HCT116 (cell line): ENCODE data around the gene CRB1. TPM values are rescaled to one million over a fixed set of nuclear protein-coding genes. Genes with fewer than 3 reads are reported as not detected.

Experiments
- ATAC-seq: fragments of 200-7000 bp; cut with Tn5 transposase; 2 replicates; pipeline ENCODE4 v1.9.1; 2020; ENCODE audit warnings: mild to moderate bottlenecking, moderate library complexity
- BruUV-seq: library from RNA; stranded (reverse); fragments of 400-500 nt; replicated peaks from 2 replicates; lab custom pipeline; 2021; lab: Mats Ljungman, UMichigan
- CTCF ChIA-PET: fragments of 300-600 bp; sonication (Branson Sonifier 250); formaldehyde crosslinking; loops from one replicate; lab custom pipeline; 2021; ENCODE audit warnings: antibody characterized with exemption; lab: Charles Lee
- POLR2A ChIA-PET: fragments of 300-600, 350-600 bp; sonication (Branson Sonifier 250); formaldehyde crosslinking; loops from one replicate; lab custom pipeline; 2021; ENCODE audit warnings: antibody characterized with exemption; lab: Charles Lee
- RAD21 ChIA-PET, 2 experiments: fragments of 300-600 bp; sonication (Branson Sonifier 250); formaldehyde crosslinking; loops; one replicate each; lab custom pipeline; 2023; ENCODE audit warnings: low total read pairs in 2 of 2; ENCODE audit not compliant: uncharacterized antibody in 2 of 2, unreplicated experiment in 2 of 2, low non-redundant PET in 1 of 2; lab: Charles Lee
- DNase-seq: peaks from one replicate; pipeline ENCODE4 v3.0.0-alpha.2; 2010; ENCODE audit warnings: low read depth, low spot score
- H2AFZ ChIP-seq: fragments of 200-600 bp; shearing (Covaris generic), sonication (generic); 2 replicates; pipeline ENCODE4 v1.6.1; 2017; ENCODE audit warnings: low read depth, mixed run types, mixed read lengths, antibody characterized with exemption, low read length; ENCODE audit not compliant: poor library complexity, severe bottlenecking
- H3K27ac ChIP-seq: 2 replicates; pipeline ENCODE4 v1.5.1; 2012; ENCODE audit warnings: low read depth, low read length
- H3K27me3 ChIP-seq: fragments of 200-600 bp; sonication (generic); 2 replicates; pipeline ENCODE4 v1.6.1; 2016; ENCODE audit warnings: mixed run types, low read length, mixed read lengths; ENCODE audit not compliant: insufficient read depth
- H3K36me3 ChIP-seq, 2 experiments: fragments of 200-500 bp in 1 of 2; fragments of 200-600 bp in 1 of 2; sonication (Bioruptor generic) in 1 of 2; sonication (generic) in 1 of 2; 2 replicates each; pipeline versions ENCODE4 v1.5.1 to v1.6.1; 2014 to 2016; ENCODE audit warnings: low read length in 2 of 2, inconsistent platforms in 1 of 2, mixed read lengths in 1 of 2, mixed run types in 1 of 2; ENCODE audit not compliant: insufficient read depth in 2 of 2, control insufficient read depth in 1 of 2
- H3K4me1 ChIP-seq, 2 experiments: fragments of 200-600 bp in 1 of 2; sonication (generic) in 1 of 2; 2 replicates each; pipeline versions ENCODE4 v1.5.1 to v1.6.1; 2012 to 2017; ENCODE audit warnings: low read length in 2 of 2, inconsistent platforms in 1 of 2, mild to moderate bottlenecking in 1 of 2, mixed read lengths in 1 of 2, mixed run types in 1 of 2, moderate library complexity in 1 of 2; ENCODE audit not compliant: insufficient read depth in 2 of 2, control insufficient read depth in 1 of 2
- H3K4me2 ChIP-seq: fragments of 200-600 bp; sonication (generic); 2 replicates; pipeline ENCODE4 v1.6.1; 2017; ENCODE audit warnings: mixed run types, low read length, mixed read lengths
- H3K4me3 ChIP-seq, 2 experiments: fragments of 200-600 bp in 1 of 2; sonication (generic) in 1 of 2; replicated peaks in 1 of 2; 2 replicates each; pipeline ENCODE4 v1.5.1; 2011 to 2016; ENCODE audit warnings: low read length in 2 of 2, control low read depth in 1 of 2, low read depth in 1 of 2, mild to moderate bottlenecking in 1 of 2, mixed read lengths in 1 of 2, mixed run types in 1 of 2
- H3K79me2 ChIP-seq: fragments of 200-600 bp; sonication (generic); 2 replicates; pipeline ENCODE4 v1.6.1; 2017; ENCODE audit warnings: mild to moderate bottlenecking, mixed run types, low read length, moderate library complexity, mixed read lengths; ENCODE audit not compliant: insufficient read depth
- H3K9ac ChIP-seq: fragments of 200-600 bp; sonication (generic); 2 replicates; pipeline ENCODE4 v1.6.1; 2016; ENCODE audit warnings: low read length, mixed read lengths
- H3K9me2 ChIP-seq: fragments of 200-600 bp; sonication (generic), shearing (Covaris generic); 2 replicates; pipeline ENCODE4 v1.6.1; 2017; ENCODE audit warnings: mixed run types, mild to moderate bottlenecking, moderate library complexity; ENCODE audit not compliant: insufficient read depth
- H3K9me3 ChIP-seq, 2 experiments: fragments of 200-500 bp in 1 of 2; fragments of 200-600 bp in 1 of 2; sonication (Bioruptor generic) in 1 of 2; sonication (generic) in 1 of 2; 2 replicates each; pipeline ENCODE4 v1.6.1; 2014 to 2017; ENCODE audit warnings: low read length in 2 of 2, mixed read lengths in 2 of 2, inconsistent platforms in 1 of 2, low read depth in 1 of 2, mild to moderate bottlenecking in 1 of 2, mixed run types in 1 of 2, moderate library complexity in 1 of 2; ENCODE audit not compliant: control insufficient read depth in 1 of 2, insufficient read depth in 1 of 2
- H4K20me1 ChIP-seq: fragments of 200-600 bp; sonication (generic), shearing (Covaris generic); 2 replicates; pipeline ENCODE4 v1.6.1; 2017; ENCODE audit warnings: mixed run types, mild to moderate bottlenecking, moderate library complexity; ENCODE audit not compliant: insufficient read depth
- ELF1 ChIP-seq: IDR thresholded peaks from 2 replicates; pipeline ENCODE4 v1.6.1; 2012; ENCODE audit warnings: low read depth, borderline replicate concordance
- FOSL1 ChIP-seq: IDR thresholded peaks from 2 replicates; pipeline ENCODE4 v1.6.1; 2012; ENCODE audit warnings: low read depth
- JUND ChIP-seq: IDR thresholded peaks from 2 replicates; pipeline ENCODE4 v1.6.1; 2012
- POLR2A ChIP-seq: IDR thresholded peaks from 2 replicates; pipeline ENCODE4 v1.7.0; 2011; ENCODE audit warnings: borderline replicate concordance; ENCODE audit not compliant: insufficient read depth, insufficient read length; ENCODE audit errors: extremely low read depth
- POLR2AphosphoS5 ChIP-seq: IDR thresholded peaks from 2 replicates; pipeline ENCODE4 v1.6.1; 2011; ENCODE audit warnings: mild to moderate bottlenecking, low read depth, low read length, moderate library complexity
- SIN3A ChIP-seq: IDR thresholded peaks from 2 replicates; pipeline ENCODE4 v1.6.1; 2012; ENCODE audit warnings: low read depth
- ZFX ChIP-seq: fragments of 450-650 bp; IDR thresholded peaks from 2 replicates; pipeline ENCODE4 v1.6.1; 2017
- ZNF274 ChIP-seq: fragments of 200-500 bp; sonication (Bioruptor generic); IDR thresholded peaks from 2 replicates; pipeline ENCODE4 v1.6.1; 2014; ENCODE audit warnings: mild to moderate bottlenecking, low read depth, low read length, inconsistent platforms
- intact Hi-C: fragments of 100-400 bp; cut with micrococcal nuclease; formaldehyde crosslinking; loops from 2 replicates; pipeline ENCODE4 v1.10.0; 2022
- total RNA-seq: library from RNA; stranded (reverse); gene quantifications from one replicate; pipeline ENCODE4 v1.2.1, GENCODE V29; 2021; ENCODE audit not compliant: unreplicated experiment
- TF ChIP-seq, protein P1 (sequence below), 3 experiments: fragments of 200-600 bp in 1 of 3; sonication (generic) in 1 of 3; IDR thresholded peaks in 2 of 3; conservative IDR thresholded peaks in 1 of 3; 2 replicates each; pipeline ENCODE4 v1.5.1; 2012 to 2017; ENCODE audit warnings: low read depth in 2 of 3, low read length in 2 of 3, antibody characterized with exemption in 1 of 3, borderline replicate concordance in 1 of 3, control low read depth in 1 of 3, mild to moderate bottlenecking in 1 of 3, mixed read lengths in 1 of 3, mixed run types in 1 of 3, moderate library complexity in 1 of 3; ENCODE audit not compliant: insufficient read depth in 1 of 3

Gene CRB1
- total RNA-seq, 1 experiment from 2014 or later: 0.07 TPM

DNA sequence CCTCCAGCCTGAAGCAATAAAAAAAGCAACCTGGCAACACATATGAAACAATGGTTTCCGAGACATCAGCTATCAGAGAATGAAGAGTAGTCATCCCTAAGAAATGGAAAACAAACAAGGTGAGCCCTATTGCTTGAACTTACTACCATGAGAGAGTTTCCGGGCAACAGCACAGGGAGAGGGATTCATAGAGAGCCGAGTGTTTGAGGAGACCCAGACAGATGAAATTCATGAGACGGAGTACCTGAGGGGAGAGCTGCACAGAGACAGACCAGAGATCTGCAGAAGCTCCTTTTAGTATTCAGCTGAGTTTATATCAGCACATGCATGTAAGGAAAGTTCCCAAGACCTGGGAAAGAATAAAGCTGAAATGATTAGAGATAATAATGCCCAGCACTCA, 19.8 kb downstream of the CRB1 start:
- Histone ChIP-seq H3K9me3 (no peaks in the 10 kb centered on the region), H3K4me3 (no peak overlapping the region), H3K27ac (no peak overlapping the region), H3K27me3 (no peaks in the 10 kb centered on the region), H3K9me2 (no peaks in the 10 kb centered on the region), H3K79me2 (no peaks in the 10 kb centered on the region), H3K4me1 (no peaks in the 10 kb centered on the region), H2AFZ (no peak overlapping the region), H3K9ac (no peak overlapping the region), H3K36me3 (no peaks in the 10 kb centered on the region), H4K20me1 (no peaks in the 10 kb centered on the region), H3K4me2 (no peak overlapping the region)
- intact Hi-C loops: no loop called here
- ChIA-PET POLR2A (no interaction called here), CTCF (no interaction called here), RAD21 (no interaction called here)
- DNase-seq (no peak), ATAC-seq (no peak)
- BruUV-seq: no TSS peak
- TF ChIP-seq ELF1: no peak

DNA sequence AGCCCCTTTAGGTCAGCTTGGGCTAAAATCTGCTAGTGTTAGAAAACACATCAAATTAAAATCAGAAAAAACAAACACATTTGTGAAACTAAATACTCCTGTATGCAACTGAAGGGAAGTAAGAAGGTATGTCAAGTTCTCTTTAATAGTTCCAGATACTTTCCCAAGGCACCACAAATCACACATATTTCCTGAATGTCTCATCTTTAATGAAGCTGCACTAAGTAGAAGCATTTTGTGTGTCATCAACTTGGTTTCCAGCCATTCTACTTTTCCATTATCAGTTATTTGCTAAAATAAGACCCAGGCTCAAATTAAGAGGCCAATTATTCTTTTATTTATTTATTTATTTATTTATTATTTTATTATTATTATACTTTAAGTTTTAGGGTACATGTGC, 34.7 kb downstream of the CRB1 start:
- Histone ChIP-seq H3K4me3 (no peak overlapping the region), H3K9me3 (no peaks in the 10 kb centered on the region), H3K79me2 (no peaks in the 10 kb centered on the region), H3K27ac (no peak overlapping the region), H3K27me3 (no peaks in the 10 kb centered on the region), H3K9me2 (no peaks in the 10 kb centered on the region), H3K9ac (no peak overlapping the region), H3K4me2 (no peak overlapping the region), H4K20me1 (no peaks in the 10 kb centered on the region), H2AFZ (no peak overlapping the region), H3K4me1 (no peaks in the 10 kb centered on the region), H3K36me3 (no peaks in the 10 kb centered on the region)
- ChIA-PET CTCF (no interaction called here), POLR2A (no interaction called here), RAD21 (no interaction called here)
- BruUV-seq: no TSS peak
- no peak for TF ChIP-seq ZFX
- TF ChIP-seq FOSL1: no peak
- TF ChIP-seq POLR2A: no peak
- no peak for TF ChIP-seq JUND
- TF ChIP-seq ZNF274: no peak
- no peak for TF ChIP-seq ELF1
- no peak for TF ChIP-seq SIN3A
- TF ChIP-seq, protein P1, sequence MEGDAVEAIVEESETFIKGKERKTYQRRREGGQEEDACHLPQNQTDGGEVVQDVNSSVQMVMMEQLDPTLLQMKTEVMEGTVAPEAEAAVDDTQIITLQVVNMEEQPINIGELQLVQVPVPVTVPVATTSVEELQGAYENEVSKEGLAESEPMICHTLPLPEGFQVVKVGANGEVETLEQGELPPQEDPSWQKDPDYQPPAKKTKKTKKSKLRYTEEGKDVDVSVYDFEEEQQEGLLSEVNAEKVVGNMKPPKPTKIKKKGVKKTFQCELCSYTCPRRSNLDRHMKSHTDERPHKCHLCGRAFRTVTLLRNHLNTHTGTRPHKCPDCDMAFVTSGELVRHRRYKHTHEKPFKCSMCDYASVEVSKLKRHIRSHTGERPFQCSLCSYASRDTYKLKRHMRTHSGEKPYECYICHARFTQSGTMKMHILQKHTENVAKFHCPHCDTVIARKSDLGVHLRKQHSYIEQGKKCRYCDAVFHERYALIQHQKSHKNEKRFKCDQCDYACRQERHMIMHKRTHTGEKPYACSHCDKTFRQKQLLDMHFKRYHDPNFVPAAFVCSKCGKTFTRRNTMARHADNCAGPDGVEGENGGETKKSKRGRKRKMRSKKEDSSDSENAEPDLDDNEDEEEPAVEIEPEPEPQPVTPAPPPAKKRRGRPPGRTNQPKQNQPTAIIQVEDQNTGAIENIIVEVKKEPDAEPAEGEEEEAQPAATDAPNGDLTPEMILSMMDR (IDR thresholded peaks at IDR 0.05 in 2 of 3, conservative IDR thresholded peaks at IDR 0.05 in 1 of 3; ENCODE audit: borderline replicate concordance in 1 of 3, insufficient read depth in 1 of 3, low read depth in 2 of 3, low read length in 2 of 3): no peak
- no peak for TF ChIP-seq POLR2AphosphoS5
- intact Hi-C loops: no loop called here
- DNase-seq (no peak), ATAC-seq (no peak)
